ENCODE measurements around the gene CGREF1. TPM values are rescaled to one million over a fixed set of nuclear protein-coding genes. Genes with fewer than 3 reads are reported as not detected.
A peak's percentile ranks its signal among the peaks of the same experiment; 100 is the strongest.

The CGREF1 gene
- total and polyA plus RNA-seq, 3 donors from 2014 or later = 6.6 to 11.1 (median 7.4) TPM

GRCh38 chr2:27069436-27069835 lies 49.5 kb downstream of the CGREF1 start:
- TF ChIP-seq POLR2A (IDR thresholded peaks at IDR 0.05) = no peak
- no peak for TF ChIP-seq CTCF (IDR thresholded peaks at IDR 0.05)
- H3K4me1 ChIP-seq = peaks cover 38% of the 10 kb centered on the region

GRCh38 chr2:27067385-27067784 lies 51.5 kb downstream of the CGREF1 start:
- no peak for TF ChIP-seq CTCF (IDR thresholded peaks at IDR 0.05)
- Histone ChIP-seq H3K4me1 (peaks cover 21% of the 10 kb centered on the region), H3K4me3 (no peak overlapping the region), H3K27ac (no peak overlapping the region), H3K27me3 (no peaks in the 10 kb centered on the region), H3K9me3 (no peaks in the 10 kb centered on the region), H3K36me3 (ENCODE audit: low read depth, missing control alignments) (no peaks in the 10 kb centered on the region)
- DNase-seq = no peak
- 88 to 90% methylated on average over 5 of the region's 5 CpGs for WGBS, 2 donors
- intact Hi-C loops (cut with DNase I; ENCODE audit: low total_unique reads) = no loop called here

More at GRCh38 chr2:27069436-27069835, 49.5 kb downstream of the CGREF1 start:
- 92 to 93% methylated on average over 6 of the region's 6 CpGs for WGBS, 2 donors
- H3K27ac ChIP-seq = no peak overlapping the region
- no peak for DNase-seq
- H3K27me3 ChIP-seq = no peaks in the 10 kb centered on the region
- no peaks in the 10 kb centered on the region for H3K9me3 ChIP-seq
- no peak overlapping the region for H3K4me3 ChIP-seq
- H3K36me3 ChIP-seq (ENCODE audit: low read depth, missing control alignments) = no peaks in the 10 kb centered on the region
- intact Hi-C loops (cut with DNase I; ENCODE audit: low total_unique reads) = no loop called here

GRCh38 chr2:27065128-27065527 lies 53.8 kb downstream of the CGREF1 start:
- no peak overlapping the region for H3K27ac ChIP-seq
- no peaks in the 10 kb centered on the region for H3K36me3 ChIP-seq (ENCODE audit: low read depth, missing control alignments)
- intact Hi-C loops (cut with DNase I; ENCODE audit: low total_unique reads) = no loop called here
- 74 to 88% methylated on average over 3 of the region's 3 CpGs for WGBS, 2 donors
- TF ChIP-seq CTCF (IDR thresholded peaks at IDR 0.05) (no peak), POLR2A (IDR thresholded peaks at IDR 0.05) (no peak)
- H3K27me3 ChIP-seq = no peaks in the 10 kb centered on the region
- no peaks in the 10 kb centered on the region for H3K9me3 ChIP-seq
- no peak overlapping the region for H3K4me3 ChIP-seq
- no peak for DNase-seq
- peaks cover 7% of the 10 kb centered on the region for H3K4me1 ChIP-seq

GRCh38 chr2:27060323-27060722 lies 58.6 kb downstream of the CGREF1 start:
- H3K9me3 ChIP-seq = no peaks in the 10 kb centered on the region
- H3K27me3 ChIP-seq = no peaks in the 10 kb centered on the region
- TF ChIP-seq POLR2A (IDR thresholded peaks at IDR 0.05) (no peak), CTCF (IDR thresholded peaks at IDR 0.05) (no peak)
- no peak for DNase-seq
- intact Hi-C loops (cut with DNase I; ENCODE audit: low total_unique reads) = no loop called here
- H3K4me3 ChIP-seq = no peak overlapping the region
- WGBS, 2 donors = 86 to 87% methylated on average over 3 of the region's 3 CpGs
- H3K27ac ChIP-seq = no peak overlapping the region
- no peaks in the 10 kb centered on the region for H3K36me3 ChIP-seq (ENCODE audit: low read depth, missing control alignments)
- H3K4me1 ChIP-seq = peaks cover 5% of the 10 kb centered on the region

GRCh38 chr2:27059141-27059820 lies 59.6 kb downstream of the CGREF1 start:
- Histone ChIP-seq H3K4me1 (peaks cover 5% of the 10 kb centered on the region), H3K36me3 (ENCODE audit: low read depth, missing control alignments) (no peaks in the 10 kb centered on the region), H3K27ac (no peak overlapping the region), H3K9me3 (no peaks in the 10 kb centered on the region), H3K27me3 (no peaks in the 10 kb centered on the region), H3K4me3 (no peak overlapping the region)
- TF ChIP-seq POLR2A (IDR thresholded peaks at IDR 0.05) = no peak
- TF ChIP-seq CTCF (IDR thresholded peaks at IDR 0.05) = no peak
- 54 to 55% methylated on average over 15 of the region's 15 CpGs for WGBS, 2 donors
- peak; percentile 49 for DNase-seq
- intact Hi-C loops (cut with DNase I; ENCODE audit: low total_unique reads) = no loop called here
